Transverse colon (tissue), 4 donors: ENCODE results near the gene STK10.

Experiments
- EP300 ChIP-seq: sonication (generic); formaldehyde crosslinking; IDR thresholded peaks from one replicate; pipeline ENCODE4 v1.6.1; 2017; ENCODE audit warnings: antibody characterized with exemption, low read depth
- POLR2AphosphoS5 ChIP-seq, 3 donors: sonication (generic); formaldehyde crosslinking; IDR thresholded peaks; one replicate each; pipeline ENCODE4 v1.6.1; 2016; ENCODE audit warnings: antibody characterized with exemption in 3 of 3
- TF ChIP-seq, protein P1 (sequence below), 5 experiments: fragments of 200-600 bp in 3 of 5; fragments of 450-650 bp in 2 of 5; sonication (generic) in 3 of 5; IDR thresholded peaks; 1 replicate in 2 of 5; 2 replicates in 3 of 5; pipeline ENCODE4 v1.5.1; 2016 to 2017; ENCODE audit warnings: antibody characterized with exemption in 5 of 5, inconsistent platforms in 3 of 5, mild to moderate bottlenecking in 2 of 5, moderate library complexity in 1 of 5

DNA sequence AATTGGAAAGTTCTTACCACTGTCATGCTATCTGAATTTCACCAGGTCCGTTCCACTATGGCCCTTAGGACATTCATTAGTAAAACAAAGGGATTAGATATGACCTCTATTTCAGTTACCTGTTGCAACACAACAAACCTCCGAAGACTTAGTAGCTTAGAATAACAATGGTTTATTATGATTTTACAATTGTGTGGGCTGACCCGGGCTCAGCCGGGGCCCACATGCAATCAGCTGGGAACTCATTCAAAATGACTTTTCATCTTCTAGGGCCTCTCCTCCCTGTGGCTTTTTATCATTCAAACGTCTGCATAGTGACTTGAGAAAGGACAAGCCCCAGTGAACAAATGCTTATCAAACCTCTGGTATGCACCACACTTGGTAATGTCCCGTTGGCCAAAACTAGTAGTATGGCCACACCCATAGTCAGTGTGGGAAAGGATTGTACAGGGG lies 179.3 kb downstream of the STK10 start:
- TF ChIP-seq, protein P1, sequence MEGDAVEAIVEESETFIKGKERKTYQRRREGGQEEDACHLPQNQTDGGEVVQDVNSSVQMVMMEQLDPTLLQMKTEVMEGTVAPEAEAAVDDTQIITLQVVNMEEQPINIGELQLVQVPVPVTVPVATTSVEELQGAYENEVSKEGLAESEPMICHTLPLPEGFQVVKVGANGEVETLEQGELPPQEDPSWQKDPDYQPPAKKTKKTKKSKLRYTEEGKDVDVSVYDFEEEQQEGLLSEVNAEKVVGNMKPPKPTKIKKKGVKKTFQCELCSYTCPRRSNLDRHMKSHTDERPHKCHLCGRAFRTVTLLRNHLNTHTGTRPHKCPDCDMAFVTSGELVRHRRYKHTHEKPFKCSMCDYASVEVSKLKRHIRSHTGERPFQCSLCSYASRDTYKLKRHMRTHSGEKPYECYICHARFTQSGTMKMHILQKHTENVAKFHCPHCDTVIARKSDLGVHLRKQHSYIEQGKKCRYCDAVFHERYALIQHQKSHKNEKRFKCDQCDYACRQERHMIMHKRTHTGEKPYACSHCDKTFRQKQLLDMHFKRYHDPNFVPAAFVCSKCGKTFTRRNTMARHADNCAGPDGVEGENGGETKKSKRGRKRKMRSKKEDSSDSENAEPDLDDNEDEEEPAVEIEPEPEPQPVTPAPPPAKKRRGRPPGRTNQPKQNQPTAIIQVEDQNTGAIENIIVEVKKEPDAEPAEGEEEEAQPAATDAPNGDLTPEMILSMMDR (IDR thresholded peaks at IDR 0.05): no peak
- TF ChIP-seq EP300 (no peak), POLR2AphosphoS5 (IDR thresholded peaks at IDR 0.05) (no peak)
